Right atrium auricular region (tissue), 2 donors: ENCODE measurements around the gene STXBP4. TPM values are rescaled to one million over a fixed set of nuclear protein-coding genes. Genes with fewer than 3 reads are reported as not detected.

ENCODE experiments used
- DNase-seq: peaks from one replicate; pipeline ENCODE4 v3.0.0-alpha.2; 2019; ENCODE audit warnings: low spot score
- H3K27ac ChIP-seq, 2 donors: fragments of 200-600 bp; sonication (generic); 1 replicate in 1 of 2; 2 replicates in 1 of 2; pipeline ENCODE4 v1.5.1; 2016 to 2019
- H3K27me3 ChIP-seq, 2 donors: fragments of 200-600 bp; sonication (generic); one replicate each; pipeline versions ENCODE4 v1.5.1 to v1.6.0; 2017 to 2019
- H3K36me3 ChIP-seq: fragments of 200-600 bp; sonication (generic); one replicate; pipeline ENCODE4 v1.5.1; 2016
- H3K4me1 ChIP-seq, 2 donors: fragments of 200-600 bp; sonication (generic); one replicate each; pipeline versions ENCODE4 v1.5.1 to v1.6.0; 2017 to 2019
- H3K4me3 ChIP-seq, 2 donors: fragments of 200-600 bp; sonication (generic); 1 replicate in 1 of 2; 2 replicates in 1 of 2; pipeline ENCODE4 v1.5.1; 2017 to 2019; ENCODE audit warnings: mild to moderate bottlenecking in 1 of 2, moderate library complexity in 1 of 2
- H3K9me3 ChIP-seq, 2 donors: fragments of 200-600 bp; sonication (generic); one replicate each; pipeline ENCODE4 v1.5.1; 2019
- CTCF ChIP-seq, 2 donors: fragments of 200-600 bp; sonication (generic); IDR thresholded peaks; one replicate each; pipeline ENCODE4 v1.5.1; 2019; ENCODE audit warnings: antibody characterized with exemption in 2 of 2
- total RNA-seq, 2 donors: library from RNA; depleted of rRNA; stranded (reverse); fragments of >200 nt; gene quantifications; one replicate each; pipeline ENCODE4 v1.1.0, GENCODE V29; 2016

Gene STXBP4
- total RNA-seq, 2 donors from 2014 or later, result 3.9 to 17.1 TPM

GRCh38 chr17:55023626-55024025 lies 55.1 kb downstream of the STXBP4 start:
- Histone ChIP-seq H3K9me3 (no peaks in the 10 kb centered on the region), H3K27me3 (no peaks in the 10 kb centered on the region), H3K36me3 (no peaks in the 10 kb centered on the region), H3K27ac (no peak overlapping the region), H3K4me3 (no peak overlapping the region), H3K4me1 (no peaks in the 10 kb centered on the region)
- no peak for DNase-seq
- TF ChIP-seq CTCF (IDR thresholded peaks at IDR 0.05), result no peak

DNA sequence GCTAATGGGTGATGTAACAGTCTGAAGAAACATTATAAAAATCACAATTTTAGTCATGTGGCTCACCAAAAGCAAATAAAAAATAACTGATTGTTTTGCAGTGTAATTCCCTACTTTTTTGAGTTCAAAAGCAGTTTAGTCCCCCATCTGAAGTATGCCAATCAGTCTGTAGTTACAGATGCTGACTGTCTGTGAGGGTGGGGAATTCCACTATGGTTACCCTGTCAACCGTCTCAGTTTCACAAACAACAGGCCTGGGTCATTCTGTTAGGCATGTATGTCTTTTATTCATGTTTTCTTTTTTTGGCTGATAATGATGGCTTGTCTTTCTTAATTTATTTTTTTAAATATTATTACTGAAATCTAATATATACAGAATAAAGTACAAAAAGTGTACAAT lies 69.3 kb downstream of the STXBP4 start:
- Histone ChIP-seq H3K4me3 (no peak overlapping the region), H3K9me3 (no peaks in the 10 kb centered on the region), H3K27me3 (no peaks in the 10 kb centered on the region), H3K4me1 (no peaks in the 10 kb centered on the region), H3K36me3 (no peaks in the 10 kb centered on the region), H3K27ac (no peak overlapping the region)
- TF ChIP-seq CTCF (IDR thresholded peaks at IDR 0.05), result no peak
- DNase-seq, result no peak

DNA sequence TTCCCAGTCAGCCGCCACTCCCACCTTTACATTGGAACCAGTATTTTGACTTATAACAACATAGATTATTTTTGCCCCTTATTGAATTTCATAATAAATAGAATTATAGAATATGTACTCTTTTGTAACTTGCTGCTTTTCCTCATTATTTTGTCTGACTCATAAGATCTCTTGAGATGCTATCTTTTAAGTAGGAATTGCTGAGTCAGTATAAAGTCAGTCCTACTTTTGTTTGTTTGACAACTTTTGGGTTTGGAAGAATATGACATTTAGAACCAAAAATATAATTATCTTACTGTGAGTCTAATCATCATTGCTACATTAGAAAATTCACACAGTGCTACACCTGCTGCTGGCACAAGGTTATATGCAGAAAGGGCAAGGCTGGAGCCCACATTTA lies 69.7 kb downstream of the STXBP4 start:
- Histone ChIP-seq H3K4me1 (no peaks in the 10 kb centered on the region), H3K9me3 (no peaks in the 10 kb centered on the region), H3K27me3 (no peaks in the 10 kb centered on the region), H3K27ac (no peak overlapping the region), H3K4me3 (no peak overlapping the region), H3K36me3 (no peaks in the 10 kb centered on the region)
- DNase-seq, result no peak
- no peak for TF ChIP-seq CTCF (IDR thresholded peaks at IDR 0.05)

- H3K27ac ChIP-seq, result no peak overlapping the region
- no peaks in the 10 kb centered on the region for H3K27me3 ChIP-seq
- no peak overlapping the region for H3K4me3 ChIP-seq
- H3K4me1 ChIP-seq, result no peaks in the 10 kb centered on the region
- no peak for DNase-seq
- no peak for TF ChIP-seq CTCF (IDR thresholded peaks at IDR 0.05)
- no peaks in the 10 kb centered on the region for H3K9me3 ChIP-seq
- no peaks in the 10 kb centered on the region for H3K36me3 ChIP-seq
Measured at GRCh38 chr17:55040611-55041010, 72.0 kb downstream of the STXBP4 start.

- Histone ChIP-seq H3K9me3 (peaks cover 0 to 8% of the 10 kb centered on the region in 2 donors), H3K27me3 (no peaks in the 10 kb centered on the region), H3K36me3 (no peaks in the 10 kb centered on the region), H3K4me3 (no peak overlapping the region), H3K27ac (no peak overlapping the region), H3K4me1 (no peaks in the 10 kb centered on the region)
- DNase-seq, result no peak
- TF ChIP-seq CTCF (IDR thresholded peaks at IDR 0.05), result peak in 1 of 2 donors; percentile 54
Measured at GRCh38 chr17:55053855-55054254, 85.3 kb downstream of the STXBP4 start.

DNA sequence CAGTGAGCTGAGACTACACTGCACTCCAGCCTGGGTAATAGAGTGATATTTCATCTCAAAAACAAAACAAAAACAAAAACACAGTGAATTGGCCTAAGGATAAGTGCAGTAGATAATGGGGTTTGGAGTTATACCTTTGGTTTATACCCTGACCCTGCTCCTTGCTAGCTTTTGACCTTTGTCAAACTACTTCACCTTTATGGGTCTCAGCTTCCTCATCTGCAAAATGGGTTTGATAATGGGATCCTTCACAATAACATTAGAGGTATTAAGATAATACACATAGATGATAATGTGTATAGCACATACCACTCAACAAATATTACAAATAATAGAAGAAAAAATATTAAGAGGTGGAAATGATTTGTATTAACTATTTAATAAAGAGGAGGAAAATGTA lies 85.9 kb downstream of the STXBP4 start:
- TF ChIP-seq CTCF (IDR thresholded peaks at IDR 0.05), result no peak
- H3K27me3 ChIP-seq, result no peaks in the 10 kb centered on the region

More for the DNA sequence above, 85.9 kb downstream of the STXBP4 start:
- no peak for DNase-seq
- H3K4me3 ChIP-seq, result no peak overlapping the region
- peaks cover 0 to 2% of the 10 kb centered on the region in 2 donors for H3K9me3 ChIP-seq
- no peaks in the 10 kb centered on the region for H3K36me3 ChIP-seq
- no peak overlapping the region for H3K27ac ChIP-seq
- no peaks in the 10 kb centered on the region for H3K4me1 ChIP-seq
